HCT116 (cell line): ENCODE data around the gene KRTAP10-11. TPM values are rescaled to one million over a fixed set of nuclear protein-coding genes. Genes with fewer than 3 reads are reported as not detected.

Source experiments
- ATAC-seq: fragments of 200-7000 bp; cut with Tn5 transposase; 2 replicates; pipeline ENCODE4 v1.9.1; 2020; ENCODE audit warnings: mild to moderate bottlenecking, moderate library complexity
- BruUV-seq: library from RNA; stranded (reverse); fragments of 400-500 nt; replicated peaks from 2 replicates; lab custom pipeline; 2021; lab: Mats Ljungman, UMichigan
- CTCF ChIA-PET: fragments of 300-600 bp; sonication (Branson Sonifier 250); formaldehyde crosslinking; loops from one replicate; lab custom pipeline; 2021; ENCODE audit warnings: antibody characterized with exemption; lab: Charles Lee
- POLR2A ChIA-PET: fragments of 300-600, 350-600 bp; sonication (Branson Sonifier 250); formaldehyde crosslinking; loops from one replicate; lab custom pipeline; 2021; ENCODE audit warnings: antibody characterized with exemption; lab: Charles Lee
- RAD21 ChIA-PET, 2 experiments: fragments of 300-600 bp; sonication (Branson Sonifier 250); formaldehyde crosslinking; loops; one replicate each; lab custom pipeline; 2023; ENCODE audit warnings: low total read pairs in 2 of 2; ENCODE audit not compliant: uncharacterized antibody in 2 of 2, unreplicated experiment in 2 of 2, low non-redundant PET in 1 of 2; lab: Charles Lee
- DNase-seq: peaks from one replicate; pipeline ENCODE4 v3.0.0-alpha.2; 2010; ENCODE audit warnings: low read depth, low spot score
- H2AFZ ChIP-seq: fragments of 200-600 bp; shearing (Covaris generic), sonication (generic); 2 replicates; pipeline ENCODE4 v1.6.1; 2017; ENCODE audit warnings: low read depth, mixed run types, mixed read lengths, antibody characterized with exemption, low read length; ENCODE audit not compliant: poor library complexity, severe bottlenecking
- H3K27ac ChIP-seq: 2 replicates; pipeline ENCODE4 v1.5.1; 2012; ENCODE audit warnings: low read depth, low read length
- H3K27me3 ChIP-seq: fragments of 200-600 bp; sonication (generic); 2 replicates; pipeline ENCODE4 v1.6.1; 2016; ENCODE audit warnings: mixed run types, low read length, mixed read lengths; ENCODE audit not compliant: insufficient read depth
- H3K36me3 ChIP-seq, 2 experiments: fragments of 200-500 bp in 1 of 2; fragments of 200-600 bp in 1 of 2; sonication (Bioruptor generic) in 1 of 2; sonication (generic) in 1 of 2; 2 replicates each; pipeline versions ENCODE4 v1.5.1 to v1.6.1; 2014 to 2016; ENCODE audit warnings: low read length in 2 of 2, inconsistent platforms in 1 of 2, mixed read lengths in 1 of 2, mixed run types in 1 of 2; ENCODE audit not compliant: insufficient read depth in 2 of 2, control insufficient read depth in 1 of 2
- H3K4me1 ChIP-seq, 2 experiments: fragments of 200-600 bp in 1 of 2; sonication (generic) in 1 of 2; 2 replicates each; pipeline versions ENCODE4 v1.5.1 to v1.6.1; 2012 to 2017; ENCODE audit warnings: low read length in 2 of 2, inconsistent platforms in 1 of 2, mild to moderate bottlenecking in 1 of 2, mixed read lengths in 1 of 2, mixed run types in 1 of 2, moderate library complexity in 1 of 2; ENCODE audit not compliant: insufficient read depth in 2 of 2, control insufficient read depth in 1 of 2
- H3K4me2 ChIP-seq: fragments of 200-600 bp; sonication (generic); 2 replicates; pipeline ENCODE4 v1.6.1; 2017; ENCODE audit warnings: mixed run types, low read length, mixed read lengths
- H3K4me3 ChIP-seq, 2 experiments: fragments of 200-600 bp in 1 of 2; sonication (generic) in 1 of 2; replicated peaks in 1 of 2; 2 replicates each; pipeline ENCODE4 v1.5.1; 2011 to 2016; ENCODE audit warnings: low read length in 2 of 2, control low read depth in 1 of 2, low read depth in 1 of 2, mild to moderate bottlenecking in 1 of 2, mixed read lengths in 1 of 2, mixed run types in 1 of 2
- H3K79me2 ChIP-seq: fragments of 200-600 bp; sonication (generic); 2 replicates; pipeline ENCODE4 v1.6.1; 2017; ENCODE audit warnings: mild to moderate bottlenecking, mixed run types, low read length, moderate library complexity, mixed read lengths; ENCODE audit not compliant: insufficient read depth
- H3K9ac ChIP-seq: fragments of 200-600 bp; sonication (generic); 2 replicates; pipeline ENCODE4 v1.6.1; 2016; ENCODE audit warnings: low read length, mixed read lengths
- H3K9me2 ChIP-seq: fragments of 200-600 bp; sonication (generic), shearing (Covaris generic); 2 replicates; pipeline ENCODE4 v1.6.1; 2017; ENCODE audit warnings: mixed run types, mild to moderate bottlenecking, moderate library complexity; ENCODE audit not compliant: insufficient read depth
- H3K9me3 ChIP-seq, 2 experiments: fragments of 200-500 bp in 1 of 2; fragments of 200-600 bp in 1 of 2; sonication (Bioruptor generic) in 1 of 2; sonication (generic) in 1 of 2; 2 replicates each; pipeline ENCODE4 v1.6.1; 2014 to 2017; ENCODE audit warnings: low read length in 2 of 2, mixed read lengths in 2 of 2, inconsistent platforms in 1 of 2, low read depth in 1 of 2, mild to moderate bottlenecking in 1 of 2, mixed run types in 1 of 2, moderate library complexity in 1 of 2; ENCODE audit not compliant: control insufficient read depth in 1 of 2, insufficient read depth in 1 of 2
- H4K20me1 ChIP-seq: fragments of 200-600 bp; sonication (generic), shearing (Covaris generic); 2 replicates; pipeline ENCODE4 v1.6.1; 2017; ENCODE audit warnings: mixed run types, mild to moderate bottlenecking, moderate library complexity; ENCODE audit not compliant: insufficient read depth
- CBX3 ChIP-seq: IDR thresholded peaks from 2 replicates; pipeline ENCODE4 v1.6.1; 2012; ENCODE audit warnings: low read depth
- CEBPB ChIP-seq: IDR thresholded peaks from 2 replicates; pipeline ENCODE4 v1.6.1; 2012; ENCODE audit warnings: low read depth
- EZH2 ChIP-seq: fragments of 200-600 bp; sonication (generic); IDR thresholded peaks from 2 replicates; pipeline ENCODE4 v1.6.1; 2017; ENCODE audit warnings: antibody characterized with exemption, mixed run types
- FOSL1 ChIP-seq: IDR thresholded peaks from 2 replicates; pipeline ENCODE4 v1.6.1; 2012; ENCODE audit warnings: low read depth
- MAX ChIP-seq: IDR thresholded peaks from 2 replicates; pipeline ENCODE4 v1.6.1; 2012
- POLR2A ChIP-seq: IDR thresholded peaks from 2 replicates; pipeline ENCODE4 v1.7.0; 2011; ENCODE audit warnings: borderline replicate concordance; ENCODE audit not compliant: insufficient read depth, insufficient read length; ENCODE audit errors: extremely low read depth
- POLR2AphosphoS5 ChIP-seq: IDR thresholded peaks from 2 replicates; pipeline ENCODE4 v1.6.1; 2011; ENCODE audit warnings: mild to moderate bottlenecking, low read depth, low read length, moderate library complexity
- SIN3A ChIP-seq: IDR thresholded peaks from 2 replicates; pipeline ENCODE4 v1.6.1; 2012; ENCODE audit warnings: low read depth
- SP1 ChIP-seq: IDR thresholded peaks from 2 replicates; pipeline ENCODE4 v1.6.1; 2012; ENCODE audit warnings: low read depth
- TCF7L2 ChIP-seq: IDR thresholded peaks from 2 replicates; pipeline ENCODE4 v1.7.0; 2011; ENCODE audit warnings: borderline replicate concordance, inconsistent platforms; ENCODE audit not compliant: insufficient read depth, insufficient read length; ENCODE audit errors: extremely low read depth
- YY1 ChIP-seq: IDR thresholded peaks from 2 replicates; pipeline ENCODE4 v1.6.1; 2011; ENCODE audit warnings: low read length, low read depth, moderate library complexity, mild to moderate bottlenecking; ENCODE audit not compliant: insufficient replicate concordance; ENCODE audit errors: extremely low read depth
- ZFX ChIP-seq: fragments of 450-650 bp; IDR thresholded peaks from 2 replicates; pipeline ENCODE4 v1.6.1; 2017
- intact Hi-C: fragments of 100-400 bp; cut with micrococcal nuclease; formaldehyde crosslinking; loops from 2 replicates; pipeline ENCODE4 v1.10.0; 2022
- total RNA-seq: library from RNA; stranded (reverse); gene quantifications from one replicate; pipeline ENCODE4 v1.2.1, GENCODE V29; 2021; ENCODE audit not compliant: unreplicated experiment
- TF ChIP-seq, protein P1 (sequence below): IDR thresholded peaks from 2 replicates; pipeline ENCODE4 v1.6.1; 2012

KRTAP10-11 gene
- total RNA-seq, 1 experiment from 2014 or later = not detected

- Histone ChIP-seq H3K27ac (no peak overlapping the region), H3K79me2 (no peaks in the 10 kb centered on the region), H3K9me2 (no peaks in the 10 kb centered on the region), H3K4me1 (no peaks in the 10 kb centered on the region), H3K9me3 (peaks cover 5 to 9% of the 10 kb centered on the region in 2 experiments), H3K4me2 (no peak overlapping the region), H3K4me3 (no peak overlapping the region), H2AFZ (no peak overlapping the region), H4K20me1 (no peaks in the 10 kb centered on the region), H3K9ac (no peak overlapping the region), H3K27me3 (no peaks in the 10 kb centered on the region), H3K36me3 (no peaks in the 10 kb centered on the region)
- TF ChIP-seq CEBPB (no peak), POLR2A (no peak), EZH2 (no peak), POLR2AphosphoS5 (no peak)
- RAD21 ChIA-PET = no interaction called here
- CTCF ChIA-PET = no interaction called here
- no TSS peak for BruUV-seq
- DNase-seq = no peak
- intact Hi-C loops = no loop called here
- ATAC-seq = no peak
- POLR2A ChIA-PET = no interaction called here
Measured at GRCh38 chr21:44615911-44616590, 30.2 kb upstream of the KRTAP10-11 start.

- Histone ChIP-seq H3K4me3 (no peak overlapping the region), H3K4me1 (no peaks in the 10 kb centered on the region), H3K27ac (no peak overlapping the region), H3K27me3 (no peaks in the 10 kb centered on the region), H4K20me1 (no peaks in the 10 kb centered on the region), H3K79me2 (no peaks in the 10 kb centered on the region), H3K4me2 (no peak overlapping the region), H3K36me3 (no peaks in the 10 kb centered on the region), H2AFZ (no peak overlapping the region), H3K9me3 (peaks cover 9 to 10% of the 10 kb centered on the region in 2 experiments), H3K9me2 (no peaks in the 10 kb centered on the region), H3K9ac (no peak overlapping the region)
- ChIA-PET POLR2A (no interaction called here), RAD21 (no interaction called here), CTCF (no interaction called here)
- no peak for TF ChIP-seq SIN3A
- TF ChIP-seq, protein P1, sequence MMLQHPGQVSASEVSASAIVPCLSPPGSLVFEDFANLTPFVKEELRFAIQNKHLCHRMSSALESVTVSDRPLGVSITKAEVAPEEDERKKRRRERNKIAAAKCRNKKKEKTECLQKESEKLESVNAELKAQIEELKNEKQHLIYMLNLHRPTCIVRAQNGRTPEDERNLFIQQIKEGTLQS = no peak
- no peak for TF ChIP-seq YY1
- no peak for TF ChIP-seq SP1
- TF ChIP-seq MAX = no peak
- no peak for TF ChIP-seq CBX3
- TF ChIP-seq ZFX = no peak
- no peak for TF ChIP-seq POLR2A
- TF ChIP-seq TCF7L2 = no peak
- no peak for TF ChIP-seq FOSL1
- intact Hi-C loops = no loop called here
- BruUV-seq = no TSS peak
- ATAC-seq (no peak), DNase-seq (no peak)
Measured at GRCh38 chr21:44616591-44616926, 29.7 kb upstream of the KRTAP10-11 start.
